AG04450 (cell line): Measurements from ENCODE around the gene ARHGAP32. TPM values are rescaled to one million over a fixed set of nuclear protein-coding genes. Genes with fewer than 3 reads are reported as not detected.

Experiments
- CTCF ChIA-PET: fragments of 300-600, 350-600 bp; formaldehyde crosslinking; extraction: SDS; loops from one replicate; lab custom pipeline; 2022; ENCODE audit warnings: antibody characterized with exemption, inconsistent platforms; lab: Charles Lee
- POLR2A ChIA-PET: fragments of 350-600 bp; formaldehyde crosslinking; extraction: SDS; loops from one replicate; lab custom pipeline; 2021; ENCODE audit warnings: antibody characterized with exemption, inconsistent platforms; lab: Yijun Ruan, JAX
- DNase-seq: peaks from one replicate; pipeline ENCODE4 v3.0.0-alpha.2; 2011; ENCODE audit warnings: low read depth, low spot score
- H3K27ac ChIP-seq: one replicate; pipeline ENCODE4 v1.5.1; 2012; ENCODE audit warnings: low read depth, low read length, control low read depth
- H3K27me3 ChIP-seq: one replicate; pipeline ENCODE4 v1.6.0; 2012; ENCODE audit warnings: low read length; ENCODE audit not compliant: control insufficient read depth, insufficient read depth
- H3K4me3 ChIP-seq: 2 replicates; pipeline ENCODE4 v1.5.1; 2011; ENCODE audit warnings: mild to moderate bottlenecking, low read depth, low read length, control low read depth
- H3K9me3 ChIP-seq: 2 replicates; pipeline ENCODE4 v1.5.1; 2012; ENCODE audit warnings: low read length; ENCODE audit not compliant: control insufficient read depth, insufficient read depth
- CTCF ChIP-seq: IDR thresholded peaks from 2 replicates; pipeline ENCODE4 v1.5.1; 2011; ENCODE audit warnings: low read depth, low read length, control low read depth, inconsistent platforms
- polyA plus RNA-seq: library from polyadenylated mRNA; depleted of rRNA; stranded (reverse); fragments of >200 nt; gene quantifications from 2 replicates; pipeline ENCODE4 v1.2.3, GENCODE V29; 2011

ARHGAP32 gene
- polyA plus RNA-seq, 1 experiment: 7.5 TPM

- peak; percentile 64 for DNase-seq
- Histone ChIP-seq H3K4me3 (no peak overlapping the region), H3K27me3 (no peaks in the 10 kb centered on the region), H3K27ac (no peak overlapping the region), H3K9me3 (no peaks in the 10 kb centered on the region)
- peak; percentile 96 for TF ChIP-seq CTCF
- ChIA-PET POLR2A (no interaction called here), CTCF (interaction anchor here (0.5 to 2.6 kb wide), 27 partner anchors 9 to 650 kb away, joined by 3 to 116 read pairs (median 4); no protein-coding TSS in a partner anchor)
Measured at GRCh38 chr11:129117595-129118350, 74.4 kb downstream of the ARHGAP32 start.

- Histone ChIP-seq H3K27me3 (no peaks in the 10 kb centered on the region), H3K4me3 (no peak overlapping the region), H3K9me3 (no peaks in the 10 kb centered on the region), H3K27ac (peak overlapping the region; percentile 73)
- TF ChIP-seq CTCF: 0 out of 2 replicates have a peak, but pooled peaks have one; percentile 11
- ChIA-PET POLR2A (no interaction called here), CTCF (interaction anchor here (1.7 kb wide), 1 partner anchor 216 kb away, joined by 14 read pairs; no protein-coding TSS in a partner anchor)
- DNase-seq: peak; percentile 52
Measured at GRCh38 chr11:129115652-129116586, 76.2 kb downstream of the ARHGAP32 start.

- Histone ChIP-seq H3K27ac (no peak overlapping the region), H3K9me3 (no peaks in the 10 kb centered on the region; the same call in 1 of the 2 replicates), H3K4me3 (no peak overlapping the region), H3K27me3 (no peaks in the 10 kb centered on the region)
- no peak for TF ChIP-seq CTCF
- POLR2A ChIA-PET: no interaction called here
- DNase-seq: no peak
- CTCF ChIA-PET: no interaction called here
Measured at GRCh38 chr11:129109701-129110100, 82.4 kb downstream of the ARHGAP32 start.

- ChIA-PET CTCF (interaction anchor here (1.8 kb wide), 1 partner anchor 12 kb away, joined by 7 read pairs; no protein-coding TSS in a partner anchor), POLR2A (no interaction called here)
- H3K27ac ChIP-seq: no peak overlapping the region
- no peak for DNase-seq
- no peak for TF ChIP-seq CTCF
- no peaks in the 10 kb centered on the region; the same call in 1 of the 2 replicates for H3K9me3 ChIP-seq
- no peaks in the 10 kb centered on the region for H3K27me3 ChIP-seq
- no peak overlapping the region for H3K4me3 ChIP-seq
Measured at GRCh38 chr11:129106788-129107187, 85.3 kb downstream of the ARHGAP32 start.
